ENCODE data around the gene PPT2. TPM values are rescaled to one million over a fixed set of nuclear protein-coding genes. Genes with fewer than 3 reads are reported as not detected.

PPT2 gene
- total and polyA plus RNA-seq, 2 of the 13 experiments (the other 11 are each of a cell fraction or from before 2014, with no cell fraction given), result 39.2 to 61.8 TPM

- TF ChIP-seq PBX2 (CRISPR knock-in tag; IDR thresholded peaks at IDR 0.05) (no peak), SIN3A (IDR thresholded peaks at IDR 0.05; ENCODE audit: borderline replicate concordance, low read depth, low read length) (no peak), CHD4 (IDR thresholded peaks at IDR 0.05; ENCODE audit: borderline replicate concordance, low read length) (no peak), U2AF1 (optimal IDR thresholded peaks at IDR 0.05; ENCODE audit: low read depth, low read length) (no peak), IRF9 (CRISPR knock-in tag; IDR thresholded peaks at IDR 0.05; ENCODE audit: borderline replicate concordance) (no peak), BRCA1 (CRISPR knock-in tag; IDR thresholded peaks at IDR 0.05) (no peak), FOXJ3 (CRISPR knock-in tag; IDR thresholded peaks at IDR 0.05; ENCODE audit: borderline replicate concordance) (no peak), ETS1 (CRISPR knock-in tag; IDR thresholded peaks at IDR 0.05) (no peak), IRF2 (CRISPR knock-in tag; IDR thresholded peaks at IDR 0.05) (no peak), HHEX (CRISPR knock-in tag; IDR thresholded peaks at IDR 0.05) (no peak), GPBP1L1 (CRISPR knock-in tag; IDR thresholded peaks at IDR 0.05) (no peak), ZNF569 (CRISPR knock-in tag; IDR thresholded peaks at IDR 0.05; ENCODE audit: borderline replicate concordance) (no peak), HNRNPK (IDR thresholded peaks at IDR 0.05; ENCODE audit: low read depth, low read length, poor library complexity, severe bottlenecking) (no peak), POGZ (CRISPR knock-in tag; IDR thresholded peaks at IDR 0.05) (no peak), BHLHE40 (IDR thresholded peaks at IDR 0.05; ENCODE audit: low read length) (no peak), HNRNPLL (IDR thresholded peaks at IDR 0.05; ENCODE audit: low read depth, low read length, poor library complexity, severe bottlenecking) (no peak), ZNF460 (CRISPR knock-in tag; IDR thresholded peaks at IDR 0.05; ENCODE audit: borderline replicate concordance) (no peak), GMEB1 (CRISPR knock-in tag; IDR thresholded peaks at IDR 0.05; ENCODE audit: borderline replicate concordance) (no peak), AKNA (CRISPR knock-in tag; IDR thresholded peaks at IDR 0.05; ENCODE audit: borderline replicate concordance) (no peak)
Observed at GRCh38 chr6:32174416-32174815, 20.5 kb downstream of the PPT2 start (continued).
